ENCODE data around the gene RABGAP1.

DNA sequence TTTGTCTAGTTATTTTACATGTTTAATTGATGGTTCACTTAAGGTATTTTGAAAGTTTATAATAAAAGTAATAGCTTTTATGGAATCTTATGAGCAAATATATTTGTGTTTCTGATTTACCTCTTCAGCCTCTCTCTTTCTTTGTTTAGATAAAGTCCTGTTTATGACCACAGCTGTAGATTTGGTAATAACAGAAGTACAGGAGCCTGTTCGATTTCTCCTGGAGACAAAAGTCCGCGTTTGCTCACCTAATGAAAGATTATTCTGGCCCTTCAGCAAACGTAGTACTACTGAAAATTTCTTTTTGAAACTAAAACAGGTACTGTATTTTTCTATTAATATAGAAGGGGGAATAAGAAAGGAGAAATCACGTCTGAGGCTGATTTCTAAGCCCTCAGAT is 57.6 kb downstream of the RABGAP1 start:
- TF ChIP-seq NFRKB (IDR thresholded peaks at IDR 0.05) (no peak), LEF1 (IDR thresholded peaks at IDR 0.05; ENCODE audit: borderline replicate concordance) (no peak), FOXA1 (IDR thresholded peaks at IDR 0.05) (no peak), ARNT (IDR thresholded peaks at IDR 0.05) (no peak), FOXM1 (IDR thresholded peaks at IDR 0.05; ENCODE audit: borderline replicate concordance) (no peak), ZNF384 (IDR thresholded peaks at IDR 0.05) (no peak), BHLHE40 (IDR thresholded peaks at IDR 0.05; ENCODE audit: borderline replicate concordance) (no peak)
